Mesenchymal stem cell (in vitro differentiated cells and primary cell): ENCODE data around the gene BCAP31.

Source experiments
- DNase-seq: peaks from one replicate; pipeline ENCODE4 v3.0.0-alpha.2; 2013
- H2AFZ ChIP-seq: one replicate; pipeline ENCODE4 v1.6.1; 2013; ENCODE audit warnings: low read depth, mild to moderate bottlenecking, control low read depth, inconsistent platforms, low read length, moderate library complexity
- H2AK5ac ChIP-seq: 2 replicates; pipeline ENCODE4 v1.6.1; 2013; ENCODE audit warnings: low read length, moderate library complexity, mild to moderate bottlenecking, inconsistent platforms; ENCODE audit not compliant: severe bottlenecking
- H2BK120ac ChIP-seq: one replicate; pipeline ENCODE4 v1.6.1; 2013; ENCODE audit warnings: low read depth, mild to moderate bottlenecking, inconsistent platforms, low read length, moderate library complexity
- H2BK12ac ChIP-seq, 2 experiments: one replicate each; pipeline ENCODE4 v1.6.1; 2013; ENCODE audit warnings: inconsistent platforms in 2 of 2, low read length in 2 of 2, mild to moderate bottlenecking in 2 of 2, moderate library complexity in 2 of 2, control low read depth in 1 of 2
- H2BK15ac ChIP-seq: one replicate; pipeline ENCODE4 v1.6.1; 2013; ENCODE audit warnings: mild to moderate bottlenecking, low read depth, inconsistent platforms; ENCODE audit not compliant: poor library complexity, severe bottlenecking
- H2BK5ac ChIP-seq: 2 replicates; pipeline ENCODE4 v1.6.1; 2013; ENCODE audit warnings: low read depth, mild to moderate bottlenecking, low read length, control low read depth, inconsistent platforms; ENCODE audit not compliant: poor library complexity, severe bottlenecking
- H3K14ac ChIP-seq, 2 experiments: one replicate each; pipeline ENCODE4 v1.6.1; 2013; ENCODE audit warnings: inconsistent platforms in 2 of 2, low read length in 2 of 2, control low read depth in 1 of 2, mild to moderate bottlenecking in 1 of 2, moderate library complexity in 1 of 2
- H3K18ac ChIP-seq, 2 experiments: one replicate each; pipeline ENCODE4 v1.6.1; 2013; ENCODE audit warnings: inconsistent platforms in 2 of 2, low read length in 2 of 2, control low read depth in 1 of 2, low read depth in 1 of 2, mild to moderate bottlenecking in 1 of 2
- H3K23ac ChIP-seq, 2 experiments: one replicate each; pipeline ENCODE4 v1.6.1; 2013; ENCODE audit warnings: inconsistent platforms in 2 of 2, low read length in 2 of 2, mild to moderate bottlenecking in 2 of 2, moderate library complexity in 2 of 2, control low read depth in 1 of 2
- H3K27ac ChIP-seq: 2 replicates; pipeline ENCODE4 v1.5.1; 2013; ENCODE audit warnings: mild to moderate bottlenecking, moderate library complexity, low read length, control low read depth, inconsistent platforms; ENCODE audit not compliant: poor library complexity, severe bottlenecking
- H3K27me3 ChIP-seq, 2 experiments: 2 replicates each; pipeline versions ENCODE4 v1.6.1 to v1.7.0; 2013; ENCODE audit warnings: low read length in 2 of 2, mild to moderate bottlenecking in 2 of 2, moderate library complexity in 2 of 2, control low read depth in 1 of 2, inconsistent platforms in 1 of 2; ENCODE audit not compliant: control insufficient read depth in 1 of 2, insufficient read depth in 1 of 2
- H3K36me3 ChIP-seq, 2 experiments: 2 replicates each; pipeline versions ENCODE4 v1.6.1 to v1.7.0; 2013; ENCODE audit warnings: low read length in 2 of 2, control low read depth in 1 of 2, inconsistent platforms in 1 of 2, low read depth in 1 of 2, mild to moderate bottlenecking in 1 of 2; ENCODE audit not compliant: insufficient read depth in 2 of 2, control insufficient read depth in 1 of 2
- H3K4ac ChIP-seq, 2 experiments: one replicate each; pipeline ENCODE4 v1.6.1; 2013; ENCODE audit warnings: inconsistent platforms in 2 of 2, low read length in 2 of 2, mild to moderate bottlenecking in 2 of 2, moderate library complexity in 2 of 2, control low read depth in 1 of 2, low read depth in 1 of 2
- H3K4me1 ChIP-seq: 2 replicates; pipeline ENCODE4 v1.6.1; 2013; ENCODE audit warnings: low read depth, low read length, control low read depth; ENCODE audit not compliant: control insufficient read depth, insufficient read depth
- H3K4me2 ChIP-seq: 2 replicates; pipeline ENCODE4 v1.6.1; 2013; ENCODE audit warnings: low read length, mild to moderate bottlenecking, inconsistent platforms; ENCODE audit not compliant: poor library complexity, severe bottlenecking
- H3K4me3 ChIP-seq, 2 experiments: 2 replicates each; pipeline versions ENCODE4 v1.5.1 to v1.7.0; 2013; ENCODE audit warnings: low read length in 2 of 2, mild to moderate bottlenecking in 2 of 2, control low read depth in 1 of 2, low read depth in 1 of 2; ENCODE audit not compliant: insufficient read depth in 1 of 2
- H3K79me1 ChIP-seq: replicated peaks from 2 replicates; pipeline ENCODE4 v1.6.1; 2013; ENCODE audit warnings: mild to moderate bottlenecking, control low read depth, low read length, inconsistent platforms; ENCODE audit not compliant: poor library complexity, severe bottlenecking
- H3K9ac ChIP-seq: 2 replicates; pipeline ENCODE4 v1.7.0; 2013; ENCODE audit warnings: mild to moderate bottlenecking, low read length, moderate library complexity
- H3K9me3 ChIP-seq: 2 replicates; pipeline ENCODE4 v1.7.0; 2013; ENCODE audit warnings: mild to moderate bottlenecking, low read length; ENCODE audit not compliant: control insufficient read depth
- H4K8ac ChIP-seq: one replicate; pipeline ENCODE4 v1.6.1; 2013; ENCODE audit warnings: inconsistent platforms, mild to moderate bottlenecking, low read length, moderate library complexity
- H4K91ac ChIP-seq: one replicate; pipeline ENCODE4 v1.6.1; 2013; ENCODE audit warnings: mild to moderate bottlenecking, low read length, inconsistent platforms
- WGBS: methylation state at CpG from one replicate; pipeline ENCODE4 v1.1.7; 2013; ENCODE audit warnings: mixed read lengths; 5-methylcytosine and 5-hydroxymethylcytosine counted together

BCAP31 gene

DNA sequence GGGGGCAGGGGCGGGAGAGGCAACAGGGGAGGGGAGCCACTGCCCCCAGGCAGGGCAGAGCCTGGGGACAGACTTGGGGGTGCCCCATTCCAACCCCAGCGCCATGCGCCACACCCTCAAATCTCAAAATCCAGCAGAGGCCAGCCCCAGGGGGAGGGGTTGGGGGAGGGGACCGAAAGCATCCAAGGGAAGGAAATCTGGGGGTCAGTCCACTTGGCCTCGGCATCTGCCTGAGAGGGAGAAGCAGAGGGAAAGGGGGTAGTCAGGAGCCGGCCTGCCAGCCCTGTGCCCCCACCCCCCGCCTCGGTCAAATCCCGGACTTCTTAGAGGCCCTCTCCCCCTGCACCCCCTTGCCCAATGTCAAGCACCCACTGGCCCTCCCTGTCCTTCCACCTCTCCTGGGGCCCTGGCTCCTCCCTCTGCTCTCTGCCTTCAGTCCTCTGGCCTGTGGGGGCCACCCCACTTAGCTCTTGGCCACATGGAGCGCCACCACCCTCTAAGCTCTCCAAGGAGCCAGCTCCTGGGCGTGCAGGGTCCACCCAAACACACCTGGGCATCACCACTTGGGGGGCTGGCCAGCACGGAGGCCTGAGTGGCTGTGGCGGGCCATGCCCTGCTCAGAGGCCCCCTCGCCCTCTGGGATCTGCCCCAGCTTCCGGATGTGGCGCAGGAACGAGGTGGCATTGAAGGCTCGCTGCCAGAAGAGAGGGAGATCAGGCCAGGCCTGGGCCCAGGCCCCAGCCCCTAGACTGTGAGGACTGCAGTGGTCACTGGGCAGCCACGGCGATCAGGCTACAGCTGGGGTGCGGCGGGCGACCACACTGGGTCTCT is 54.1 kb downstream of the BCAP31 start:
- Histone ChIP-seq H2BK120ac (no peak overlapping the region), H3K4me3 (no peak overlapping the region)
- 91% methylated on average over 12 of the region's 23 CpGs for WGBS

DNA sequence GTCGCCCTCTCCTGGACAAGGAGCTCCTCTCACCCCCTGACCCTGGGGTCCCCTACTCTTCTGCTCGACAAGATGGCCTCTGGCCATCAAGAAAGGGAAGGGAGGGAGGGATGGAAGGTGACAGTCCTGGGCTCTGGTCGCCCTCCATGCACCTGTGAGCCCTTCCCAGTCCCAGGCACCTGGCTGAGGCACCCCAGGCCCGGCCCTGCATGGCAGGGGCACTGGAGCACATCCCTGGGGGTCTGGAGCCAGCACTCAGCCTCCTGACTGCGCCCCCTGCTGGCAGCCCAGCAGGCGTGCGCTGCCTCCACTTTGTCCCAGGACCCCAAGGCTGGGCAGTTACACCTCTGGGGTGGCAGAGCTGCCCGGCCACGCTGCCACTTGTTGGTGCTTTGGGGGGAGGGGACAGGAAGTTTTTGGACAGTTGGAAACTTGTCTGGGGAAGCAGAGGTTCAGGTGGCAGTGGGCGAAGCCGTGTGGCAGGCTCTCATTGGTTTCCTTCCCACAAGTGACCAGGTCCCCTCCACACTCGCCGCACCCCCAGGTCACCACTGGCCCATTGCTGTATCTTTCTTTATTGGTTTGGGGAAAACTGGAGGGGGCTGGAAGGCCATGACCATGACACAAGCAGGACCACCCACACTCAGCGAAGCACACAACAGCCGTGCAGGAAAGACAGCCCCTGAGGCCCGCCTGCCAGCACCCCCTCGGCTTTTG is 54.9 kb downstream of the BCAP31 start:
- Histone ChIP-seq H3K4me3 (no peak overlapping the region), H3K27ac (no peak overlapping the region)

More for the DNA sequence above, 54.1 kb downstream of the BCAP31 start:
- Histone ChIP-seq H3K4me1 (peaks cover 5% of the 10 kb centered on the region), H3K18ac (no peak overlapping the region), H2AFZ (no peak overlapping the region), H3K14ac (no peak overlapping the region), H2BK12ac (no peak overlapping the region), H3K36me3 (no peaks in the 10 kb centered on the region), H2BK5ac (no peak overlapping the region), H3K4me2 (no peak overlapping the region), H4K8ac (no peak overlapping the region), H3K9ac (no peak overlapping the region), H3K23ac (no peak overlapping the region), H3K27me3 (peaks cover 17 to 71% of the 10 kb centered on the region in 2 experiments), H4K91ac (no peak overlapping the region), H2AK5ac (no peak overlapping the region), H3K4ac (no peak overlapping the region), H3K79me1 (no peaks in the 10 kb centered on the region), H3K9me3 (peaks cover 14% of the 10 kb centered on the region), H2BK15ac (no peak overlapping the region), H3K27ac (no peak overlapping the region)
- no peak for DNase-seq

DNA sequence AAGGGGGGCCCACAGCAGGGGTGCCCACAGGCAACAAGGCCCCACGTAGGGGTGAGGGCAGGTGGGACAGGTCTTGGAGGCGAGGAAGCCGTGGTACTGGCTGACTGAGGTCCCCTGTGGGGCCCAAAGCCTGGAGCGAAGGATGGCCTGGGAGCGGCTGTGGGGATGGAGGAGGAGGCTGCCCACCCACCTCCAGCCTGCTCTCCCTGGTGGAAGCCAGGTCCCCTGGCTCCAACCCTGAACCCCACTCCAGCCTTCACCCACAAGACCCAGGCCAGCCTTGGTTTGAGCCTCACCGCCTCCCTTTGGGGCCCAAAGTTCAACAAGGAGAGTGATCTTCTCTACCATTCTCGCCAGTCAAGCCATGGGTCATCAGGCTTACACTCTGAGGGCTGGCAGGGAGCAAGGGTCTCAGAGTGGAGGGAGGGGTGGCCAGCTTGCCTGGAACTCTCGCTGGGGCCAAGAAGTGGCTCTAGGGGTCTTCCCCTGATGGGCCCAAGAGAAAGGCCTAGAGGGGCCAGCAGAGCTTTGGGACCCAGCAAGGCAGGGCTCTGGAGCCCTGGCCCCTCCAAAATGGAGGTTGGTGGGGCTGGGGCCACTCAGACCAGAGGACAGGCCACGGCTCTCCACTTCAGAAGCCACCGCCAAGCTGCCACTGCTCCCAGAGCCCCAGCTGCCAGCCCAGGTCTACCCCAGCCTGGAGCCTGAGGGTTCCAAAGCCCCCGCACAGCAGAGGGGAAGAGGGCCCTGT is 55.6 kb downstream of the BCAP31 start:
- Histone ChIP-seq H2BK12ac (no peak overlapping the region), H2BK15ac (no peak overlapping the region), H3K4me1 (peaks cover 5% of the 10 kb centered on the region), H2AFZ (no peak overlapping the region), H3K14ac (no peak overlapping the region), H3K9ac (no peak overlapping the region), H3K27ac (no peak overlapping the region), H3K4ac (no peak overlapping the region), H3K27me3 (peaks cover 5 to 69% of the 10 kb centered on the region in 2 experiments), H3K4me3 (no peak overlapping the region), H2BK5ac (no peak overlapping the region), H3K4me2 (no peak overlapping the region), H2BK120ac (no peak overlapping the region), H3K23ac (no peak overlapping the region), H3K9me3 (peaks cover 17% of the 10 kb centered on the region), H3K36me3 (no peaks in the 10 kb centered on the region), H2AK5ac (no peak overlapping the region), H4K8ac (no peak overlapping the region), H3K79me1 (no peaks in the 10 kb centered on the region), H3K18ac (no peak overlapping the region), H4K91ac (no peak overlapping the region)
- DNase-seq = no peak
- WGBS = 84% methylated on average over 5 of the region's 11 CpGs

More for the DNA sequence above, 54.9 kb downstream of the BCAP31 start:
- Histone ChIP-seq H2BK12ac (no peak overlapping the region), H2BK120ac (no peak overlapping the region), H3K4ac (no peak overlapping the region), H2AFZ (no peak overlapping the region), H3K18ac (no peak overlapping the region), H2BK15ac (no peak overlapping the region), H3K23ac (no peak overlapping the region), H4K8ac (no peak overlapping the region), H3K79me1 (no peaks in the 10 kb centered on the region), H3K36me3 (no peaks in the 10 kb centered on the region), H3K9me3 (peaks cover 17% of the 10 kb centered on the region), H3K14ac (no peak overlapping the region), H4K91ac (no peak overlapping the region), H2AK5ac (no peak overlapping the region), H2BK5ac (no peak overlapping the region), H3K4me1 (peaks cover 5% of the 10 kb centered on the region), H3K9ac (no peak overlapping the region), H3K27me3 (peaks cover 10 to 72% of the 10 kb centered on the region in 2 experiments), H3K4me2 (no peak overlapping the region)
- WGBS = 57% methylated on average over 6 of the region's 17 CpGs
- DNase-seq = no peak
